Muscle of leg (tissue), 11 donors: ENCODE measurements around the gene PAQR5. TPM values are rescaled to one million over a fixed set of nuclear protein-coding genes. Genes with fewer than 3 reads are reported as not detected.
A peak's percentile ranks its signal among the peaks of the same experiment; 100 is the strongest.

Experiments used
- DNase-seq: peaks from one replicate; pipeline ENCODE4 v3.0.0; 2013
- H3K27ac ChIP-seq: one replicate; pipeline ENCODE4 v1.5.1; 2013; ENCODE audit warnings: mild to moderate bottlenecking, low read length, control low read depth
- H3K27me3 ChIP-seq: one replicate; pipeline ENCODE4 v1.6.1; 2013; ENCODE audit warnings: low read length; ENCODE audit not compliant: control insufficient read depth, insufficient read depth
- H3K36me3 ChIP-seq: one replicate; pipeline ENCODE4 v1.6.1; 2013; ENCODE audit warnings: low read length; ENCODE audit not compliant: control insufficient read depth, insufficient read depth
- H3K4me1 ChIP-seq: one replicate; pipeline ENCODE4 v1.6.1; 2013; ENCODE audit warnings: low read length; ENCODE audit not compliant: control insufficient read depth, insufficient read depth
- H3K4me3 ChIP-seq: one replicate; pipeline ENCODE4 v1.5.1; 2013; ENCODE audit warnings: low read length, control low read depth
- H3K9me3 ChIP-seq: replicated peaks from 2 replicates; pipeline ENCODE4 v1.6.1; 2013; ENCODE audit warnings: low read depth, low read length; ENCODE audit not compliant: control insufficient read depth
- WGBS: methylation state at CpG from one replicate; pipeline ENCODE4 v1.1.5; 2013; ENCODE audit warnings: missing lambda C conversion rate; ENCODE audit not compliant: insufficient coverage; 5-methylcytosine and 5-hydroxymethylcytosine counted together
- polyA plus RNA-seq, 8 donors: library from polyadenylated mRNA; unstranded; fragments of 120-200 nt; gene quantifications; one replicate each; pipeline versions ENCODE4 v1.2.1 to v1.2.3, GENCODE V29; 2013; ENCODE audit warnings: inconsistent platforms in 1 of 8, low replicate concordance in 1 of 8; ENCODE audit not compliant: insufficient read length in 8 of 8, insufficient read depth in 1 of 8
- total RNA-seq: library from RNA; stranded (reverse); fragments of 120-200 nt; gene quantifications from one replicate; pipeline ENCODE4 v1.2.4, GENCODE V29; 2013

PAQR5 gene
- total and polyA plus RNA-seq, 9 donors = 0.11 to 0.83 (median 0.33) TPM

DNA sequence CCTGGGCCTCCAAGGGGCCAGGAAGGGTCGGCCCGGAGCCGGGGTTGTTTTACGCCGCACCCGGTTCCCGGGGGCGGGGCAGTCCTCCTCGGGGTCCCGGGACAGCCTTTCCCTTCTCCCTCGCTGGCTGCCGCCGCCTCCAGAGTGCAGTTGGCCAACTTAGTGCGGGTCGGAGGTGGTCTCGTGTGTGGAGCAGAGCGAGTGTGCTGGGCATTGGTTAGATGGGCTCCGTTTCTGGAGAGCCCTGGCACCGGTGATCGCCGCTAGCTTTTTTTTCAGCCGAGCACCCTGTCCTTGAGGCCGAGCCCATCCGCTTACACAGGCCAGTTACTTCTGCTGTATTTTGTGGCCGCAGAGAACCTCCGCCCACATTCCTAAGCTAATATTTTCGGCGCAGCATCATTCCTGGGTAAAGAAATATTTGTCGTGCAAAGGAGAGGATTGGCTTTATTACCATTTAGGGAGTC lies 116.0 kb downstream of the PAQR5 start:
- no peaks in the 10 kb centered on the region for H3K9me3 ChIP-seq
- H3K4me3 ChIP-seq = peak overlapping the region; percentile 90
- no peaks in the 10 kb centered on the region for H3K27me3 ChIP-seq
- peaks cover 9% of the 10 kb centered on the region for H3K4me1 ChIP-seq
- peaks cover 8% of the 10 kb centered on the region for H3K36me3 ChIP-seq
- 0% methylated on average over 17 of the region's 29 CpGs for WGBS
- peak; percentile 75 for DNase-seq
- H3K27ac ChIP-seq = peak overlapping the region; percentile 71

- Histone ChIP-seq H3K9me3 (no peaks in the 10 kb centered on the region), H3K4me1 (peaks cover 8% of the 10 kb centered on the region), H3K27me3 (no peaks in the 10 kb centered on the region), H3K27ac (no peak overlapping the region), H3K4me3 (peak overlapping the region; percentile 90), H3K36me3 (peaks cover 8% of the 10 kb centered on the region)
- no peak for DNase-seq
- no CpG with 5 or more reads among the region's 3 CpGs for WGBS
These were observed 116.7 kb downstream of the PAQR5 start for GRCh38 chr15:69415381-69415780.

DNA sequence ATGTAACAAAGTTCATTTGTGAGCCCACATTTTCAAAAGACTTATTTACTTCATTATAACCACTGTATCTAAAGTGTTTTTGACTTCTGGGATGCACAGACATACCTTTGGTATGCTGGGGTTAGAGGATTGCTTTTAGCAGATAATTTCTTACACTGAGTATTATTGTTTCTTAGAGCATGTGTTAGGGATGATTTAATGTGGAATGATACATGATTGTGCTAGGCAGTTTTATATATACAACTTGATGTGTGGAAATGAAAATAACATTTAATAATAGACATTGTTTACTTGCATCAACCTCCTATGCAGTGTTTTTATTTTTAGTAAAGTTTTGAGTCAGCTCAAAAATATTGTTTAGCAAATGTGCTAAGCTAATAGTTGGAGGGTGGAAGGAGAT lies 118.9 kb downstream of the PAQR5 start:
- H3K4me1 ChIP-seq = peaks cover 5% of the 10 kb centered on the region
- peaks cover 12% of the 10 kb centered on the region for H3K36me3 ChIP-seq
- H3K9me3 ChIP-seq = no peaks in the 10 kb centered on the region
- H3K27ac ChIP-seq = no peak overlapping the region
- DNase-seq = no peak
- no peaks in the 10 kb centered on the region for H3K27me3 ChIP-seq
- no peak overlapping the region for H3K4me3 ChIP-seq

GRCh38 chr15:69421498-69421897 lies 122.8 kb downstream of the PAQR5 start:
- H3K36me3 ChIP-seq = peaks cover 22% of the 10 kb centered on the region
- H3K4me1 ChIP-seq = no peaks in the 10 kb centered on the region

DNA sequence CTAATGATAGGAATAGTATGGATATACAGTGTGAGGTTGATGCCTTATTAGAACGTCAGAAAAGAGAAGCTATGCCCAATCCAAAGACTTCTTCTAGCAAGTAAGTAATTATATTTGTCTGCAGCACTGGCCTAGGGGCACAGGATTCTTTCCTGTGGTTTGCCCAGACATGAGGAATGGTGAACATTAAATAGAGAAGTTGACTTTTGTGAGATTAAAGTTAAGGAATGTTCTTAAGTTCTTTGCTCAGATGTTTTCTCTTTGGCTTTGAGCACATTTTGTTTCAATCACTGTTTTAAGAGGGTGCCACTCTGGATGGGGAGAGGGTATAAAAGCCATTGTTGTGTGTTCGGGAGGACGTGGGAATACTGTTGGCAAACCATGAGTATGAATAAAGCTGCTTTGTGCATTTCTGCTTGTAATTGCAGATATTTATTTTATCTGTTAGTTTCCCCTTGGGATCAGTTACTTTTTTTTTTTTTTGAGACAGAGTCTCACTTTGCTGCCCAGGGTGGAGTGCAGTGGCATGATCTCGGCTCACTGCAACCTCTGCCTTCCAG lies 123.7 kb downstream of the PAQR5 start:
- Histone ChIP-seq H3K27me3 (no peaks in the 10 kb centered on the region), H3K27ac (no peak overlapping the region), H3K4me3 (no peak overlapping the region), H3K36me3 (peaks cover 23% of the 10 kb centered on the region), H3K4me1 (no peaks in the 10 kb centered on the region), H3K9me3 (no peaks in the 10 kb centered on the region)
- WGBS = 94% methylated on average over 3 of the region's 4 CpGs
- no peak for DNase-seq

More at GRCh38 chr15:69421498-69421897, 122.8 kb downstream of the PAQR5 start:
- Histone ChIP-seq H3K27ac (no peak overlapping the region), H3K9me3 (no peaks in the 10 kb centered on the region), H3K4me3 (no peak overlapping the region), H3K27me3 (no peaks in the 10 kb centered on the region)
- no peak for DNase-seq

DNA sequence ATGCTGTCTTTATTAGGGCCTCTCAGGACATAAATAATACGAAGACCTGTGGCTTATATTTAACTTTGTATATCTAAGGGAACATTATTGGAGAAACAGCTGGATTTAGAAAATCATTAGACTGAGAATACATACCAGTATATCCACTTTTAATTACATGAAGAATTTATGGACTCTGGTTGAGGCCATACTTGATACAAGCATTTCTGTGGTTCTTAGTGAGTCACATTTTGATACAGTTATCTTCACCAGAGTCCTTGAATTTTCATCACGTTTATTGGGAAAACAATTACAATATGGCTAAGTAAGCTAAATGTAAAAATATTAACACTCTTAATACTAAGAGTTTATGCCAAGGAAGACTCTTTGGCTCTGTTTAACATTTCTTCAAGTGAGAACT lies 125.3 kb downstream of the PAQR5 start:
- peaks cover 16% of the 10 kb centered on the region for H3K36me3 ChIP-seq
- H3K4me1 ChIP-seq = no peaks in the 10 kb centered on the region
- no peaks in the 10 kb centered on the region for H3K27me3 ChIP-seq
- no peak overlapping the region for H3K4me3 ChIP-seq
- no peak for DNase-seq
- no peak overlapping the region for H3K27ac ChIP-seq
- no peaks in the 10 kb centered on the region for H3K9me3 ChIP-seq
- WGBS = no CpG with 5 or more reads among the region's 2 CpGs

DNA sequence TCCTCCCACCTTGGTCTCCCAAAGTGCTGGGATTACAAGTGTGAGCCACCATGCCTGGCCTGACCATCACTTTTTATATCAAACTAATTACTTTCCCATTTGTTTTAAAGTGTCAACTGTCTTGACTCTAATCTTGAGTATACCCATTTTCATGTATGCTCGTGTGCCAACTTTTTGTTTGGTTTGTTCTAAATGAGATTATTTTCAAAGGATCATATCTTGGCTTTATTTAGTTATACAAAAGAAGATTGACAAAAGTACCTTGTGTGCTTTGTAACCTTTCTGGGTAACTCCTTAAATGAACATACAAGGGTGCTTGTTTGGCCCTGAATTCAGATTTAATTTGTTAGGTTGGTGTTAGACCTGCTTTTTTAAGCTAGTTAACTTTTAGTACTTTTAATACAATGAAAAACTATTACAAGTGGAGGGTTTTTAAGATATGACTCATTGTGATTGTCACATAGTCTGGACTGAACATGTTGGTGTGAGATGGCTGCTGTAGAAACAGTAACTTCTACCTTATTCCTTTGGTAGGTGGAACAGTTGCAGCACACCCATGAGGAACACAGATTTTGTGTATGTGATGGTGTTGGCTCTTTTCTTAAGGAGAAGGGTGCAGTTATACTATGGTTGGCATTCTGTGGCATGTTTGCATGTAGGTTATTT lies 126.2 kb downstream of the PAQR5 start:
- Histone ChIP-seq H3K9me3 (no peaks in the 10 kb centered on the region), H3K4me1 (no peaks in the 10 kb centered on the region), H3K36me3 (peaks cover 24% of the 10 kb centered on the region), H3K27ac (no peak overlapping the region), H3K27me3 (no peaks in the 10 kb centered on the region), H3K4me3 (no peak overlapping the region)
- no CpG with 5 or more reads among the region's 1 CpG for WGBS
- DNase-seq = no peak

DNA sequence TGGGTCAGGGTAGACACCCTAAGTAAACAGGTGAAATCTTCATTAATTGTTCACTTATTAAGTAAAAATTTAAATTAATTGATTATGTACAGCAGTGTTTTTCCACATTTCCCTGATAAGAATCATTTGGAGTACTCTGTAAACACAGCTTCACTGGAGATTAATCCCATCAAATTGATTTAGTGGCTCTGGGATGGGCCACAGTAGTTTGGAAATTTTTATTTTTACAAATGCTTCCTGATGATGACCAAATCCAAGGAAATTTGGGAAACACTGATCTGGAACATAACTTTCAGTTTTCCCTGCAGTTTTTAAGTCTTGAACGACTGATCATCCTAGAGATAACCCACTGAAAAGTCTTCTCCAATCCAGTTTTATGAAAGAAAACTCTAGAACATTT lies 135.1 kb downstream of the PAQR5 start:
- no CpG with 5 or more reads among the region's 1 CpG for WGBS

GRCh38 chr15:69434238-69434637 lies 135.5 kb downstream of the PAQR5 start:
- WGBS = no CpG with 5 or more reads among the region's 5 CpGs
- H3K9me3 ChIP-seq = no peaks in the 10 kb centered on the region
- H3K27me3 ChIP-seq = no peaks in the 10 kb centered on the region
- peaks cover 24% of the 10 kb centered on the region for H3K36me3 ChIP-seq
- H3K27ac ChIP-seq = no peak overlapping the region
- no peak overlapping the region for H3K4me3 ChIP-seq
- H3K4me1 ChIP-seq = no peaks in the 10 kb centered on the region
- no peak for DNase-seq

More for the DNA sequence above, 135.1 kb downstream of the PAQR5 start:
- Histone ChIP-seq H3K9me3 (no peaks in the 10 kb centered on the region), H3K4me1 (no peaks in the 10 kb centered on the region), H3K4me3 (no peak overlapping the region), H3K27ac (no peak overlapping the region), H3K27me3 (no peaks in the 10 kb centered on the region), H3K36me3 (peaks cover 21% of the 10 kb centered on the region)
- DNase-seq = no peak

DNA sequence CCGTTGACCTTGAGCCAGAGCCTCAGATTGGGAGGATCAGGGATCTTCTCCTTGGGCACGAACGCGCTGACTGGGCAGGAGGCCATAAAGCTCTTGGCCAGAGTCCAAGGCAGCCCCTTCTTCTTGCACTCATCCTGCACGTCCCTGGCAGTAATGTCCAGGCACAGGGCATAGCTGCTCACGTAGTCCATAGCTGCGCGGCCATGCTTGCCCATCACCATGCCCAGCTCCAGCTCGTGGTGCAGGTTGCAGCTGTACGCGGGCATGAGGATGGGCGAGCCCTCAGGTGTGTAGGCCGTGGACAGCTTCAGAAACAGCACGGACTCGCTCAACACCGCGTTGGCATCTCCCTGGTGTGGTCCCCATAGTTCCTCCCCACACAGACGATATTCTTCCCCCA lies 136.0 kb downstream of the PAQR5 start:
- Histone ChIP-seq H3K36me3 (peaks cover 22% of the 10 kb centered on the region), H3K27ac (no peak overlapping the region), H3K27me3 (no peaks in the 10 kb centered on the region), H3K4me3 (no peak overlapping the region), H3K9me3 (no peaks in the 10 kb centered on the region), H3K4me1 (no peaks in the 10 kb centered on the region)
- no peak for DNase-seq
- WGBS = 91% methylated on average over 12 of the region's 18 CpGs
